ENCODE results near the gene ST6GALNAC3.

Gene ST6GALNAC3

DNA sequence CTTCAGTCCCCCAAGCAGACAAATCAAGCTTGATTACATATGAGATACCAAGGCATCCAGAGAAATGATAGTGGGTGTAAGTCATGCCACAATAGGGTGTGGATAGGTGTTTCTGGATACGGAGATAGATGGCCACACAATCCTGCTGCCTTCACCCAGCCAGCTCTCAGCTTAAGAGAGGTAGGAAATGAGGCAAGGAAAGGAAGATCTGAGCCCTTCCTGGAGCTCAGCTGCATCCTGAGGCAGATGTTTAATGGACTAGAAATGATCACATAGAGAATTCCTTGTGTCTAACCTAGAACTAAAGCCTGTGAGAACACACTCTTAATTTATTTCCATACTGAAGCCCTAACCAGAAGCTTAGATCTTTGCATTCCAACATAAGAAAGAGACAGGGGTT lies 210.3 kb downstream of the ST6GALNAC3 start:
- no peak for TF ChIP-seq POLR2A (IDR thresholded peaks at IDR 0.05; ENCODE audit: low read depth, low read length)
- FAIRE-seq (no peak), DNase-seq (ENCODE audit: insufficient read length, low spot score) (no peak)

DNA sequence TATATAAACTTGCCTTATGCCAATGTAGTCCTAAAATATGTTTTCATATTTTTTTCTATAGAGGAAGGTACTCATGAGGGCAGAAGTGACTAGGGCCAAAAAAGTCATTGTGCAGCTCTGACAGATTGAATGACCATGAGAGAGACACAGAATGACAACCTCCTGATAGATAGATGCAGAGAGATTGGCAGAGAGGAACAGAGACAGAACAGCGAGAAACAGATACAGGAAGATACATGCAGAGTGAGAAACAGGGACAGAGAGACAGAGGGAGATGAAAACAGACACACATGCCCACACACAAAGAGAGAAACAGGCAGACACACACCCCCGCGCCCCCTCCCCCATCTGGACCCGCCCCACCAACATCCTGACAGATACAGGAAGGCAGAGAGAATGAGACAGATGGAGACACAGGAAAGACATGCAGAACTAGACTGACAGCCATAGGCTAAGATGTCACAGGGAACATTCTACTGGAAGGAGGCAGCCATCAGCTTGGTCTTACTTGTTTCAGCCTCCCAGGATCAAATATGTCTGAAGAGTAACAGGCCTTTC lies 211.1 kb downstream of the ST6GALNAC3 start:
- no peak for FAIRE-seq
- no peak for TF ChIP-seq POLR2A (IDR thresholded peaks at IDR 0.05; ENCODE audit: low read depth, low read length)
- no peak for DNase-seq (ENCODE audit: insufficient read length, low spot score)

DNA sequence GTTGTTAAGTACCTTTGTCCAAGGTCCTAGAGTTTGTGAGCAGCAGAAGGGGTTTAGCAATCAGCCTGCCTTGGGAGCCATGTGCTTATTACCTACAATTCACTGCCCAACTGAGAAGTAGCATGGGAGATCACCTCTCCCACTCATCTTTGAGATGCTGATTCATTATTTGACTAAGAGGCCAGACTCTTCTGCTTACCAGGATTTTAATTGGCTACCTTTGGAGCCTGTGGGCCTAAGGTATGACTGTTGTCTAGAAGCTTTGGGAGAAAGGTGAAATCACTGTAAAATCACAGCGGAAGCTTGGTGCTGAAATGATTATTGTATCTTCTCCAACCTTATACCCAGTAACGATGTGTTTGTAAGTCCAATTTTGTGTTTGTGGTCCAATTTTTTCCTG lies 213.4 kb downstream of the ST6GALNAC3 start:
- no peak for TF ChIP-seq POLR2A (IDR thresholded peaks at IDR 0.05; ENCODE audit: low read depth, low read length)
- no peak for FAIRE-seq
- no peak for DNase-seq (ENCODE audit: insufficient read length, low spot score)

DNA sequence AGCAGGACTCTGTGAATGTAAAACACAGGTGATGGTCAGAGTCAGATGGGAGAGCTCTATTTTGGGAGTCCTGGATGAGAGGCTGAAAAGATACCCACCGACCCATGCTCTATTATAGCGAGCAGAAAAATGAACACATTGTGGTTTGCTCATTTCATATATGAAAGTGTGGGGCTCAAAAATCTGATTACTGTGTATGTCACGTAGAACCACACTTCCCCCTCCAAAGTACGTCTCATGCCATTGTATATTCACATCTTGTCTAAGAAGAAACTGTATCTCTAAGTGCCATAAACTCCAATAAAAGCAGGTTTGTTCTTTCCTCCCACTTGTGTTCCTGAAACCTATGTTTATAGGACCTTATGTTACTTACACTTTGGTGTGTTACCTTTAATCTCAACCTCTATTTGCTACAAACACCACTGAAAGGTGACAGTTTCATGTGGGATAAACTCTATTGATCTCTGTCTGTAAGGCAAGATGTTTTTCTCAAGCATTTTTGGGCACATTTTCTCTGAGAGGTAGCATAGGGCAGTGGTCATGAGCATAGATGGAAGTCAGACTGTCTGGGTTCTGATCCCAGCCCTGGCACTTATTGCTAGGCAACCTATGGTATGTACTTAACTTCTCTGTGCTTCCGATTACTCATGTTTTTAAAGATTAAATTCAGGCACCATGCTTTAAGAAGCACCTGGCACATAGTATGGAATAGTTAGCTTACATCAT lies 214.4 kb downstream of the ST6GALNAC3 start:
- no peak for TF ChIP-seq POLR2A (IDR thresholded peaks at IDR 0.05; ENCODE audit: low read depth, low read length)
- DNase-seq (ENCODE audit: insufficient read length, low spot score) (no peak), FAIRE-seq (no peak)

DNA sequence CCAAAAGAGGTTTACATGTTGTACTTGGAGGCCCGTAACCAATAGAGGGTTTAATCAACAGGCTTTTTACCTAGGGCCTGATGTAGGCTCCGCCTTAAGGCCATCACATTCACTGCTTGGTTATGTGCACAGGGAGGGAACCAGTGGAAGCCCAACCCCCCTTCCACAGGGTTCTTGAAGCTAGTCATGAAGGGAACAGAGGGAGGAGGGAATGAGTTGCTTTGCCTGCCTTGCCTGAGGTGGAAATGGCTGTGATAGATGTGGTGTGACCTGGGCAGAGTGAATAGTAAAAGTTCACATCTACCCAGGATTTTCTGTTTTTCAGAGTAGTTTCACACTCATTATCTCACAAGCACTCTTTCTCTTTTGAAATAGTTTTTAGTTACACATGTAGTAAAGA lies 215.1 kb downstream of the ST6GALNAC3 start:
- TF ChIP-seq POLR2A (IDR thresholded peaks at IDR 0.05; ENCODE audit: low read depth, low read length): no peak
- no peak for DNase-seq (ENCODE audit: insufficient read length, low spot score)
- FAIRE-seq: no peak

DNA sequence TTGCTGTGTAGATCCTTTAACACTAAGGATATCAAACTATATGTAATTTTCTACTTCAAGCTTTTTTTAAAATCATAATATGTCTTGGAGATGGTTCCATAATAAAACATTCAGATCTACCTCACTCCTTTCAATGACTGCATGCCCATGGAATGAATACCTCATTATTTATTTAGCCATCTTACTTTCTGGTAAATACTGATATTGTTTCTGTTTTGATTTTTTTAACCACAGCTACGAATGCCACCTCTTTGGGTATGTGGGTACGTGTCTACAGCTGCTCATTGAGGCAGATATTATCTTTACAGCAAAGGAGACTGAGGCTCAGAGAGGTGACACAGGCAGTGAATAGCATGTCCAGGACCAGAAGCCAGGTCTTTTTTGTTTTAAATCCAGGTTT lies 215.7 kb downstream of the ST6GALNAC3 start:
- DNase-seq (ENCODE audit: insufficient read length, low spot score) (no peak), FAIRE-seq (no peak)
- TF ChIP-seq POLR2A (IDR thresholded peaks at IDR 0.05; ENCODE audit: low read depth, low read length): no peak

DNA sequence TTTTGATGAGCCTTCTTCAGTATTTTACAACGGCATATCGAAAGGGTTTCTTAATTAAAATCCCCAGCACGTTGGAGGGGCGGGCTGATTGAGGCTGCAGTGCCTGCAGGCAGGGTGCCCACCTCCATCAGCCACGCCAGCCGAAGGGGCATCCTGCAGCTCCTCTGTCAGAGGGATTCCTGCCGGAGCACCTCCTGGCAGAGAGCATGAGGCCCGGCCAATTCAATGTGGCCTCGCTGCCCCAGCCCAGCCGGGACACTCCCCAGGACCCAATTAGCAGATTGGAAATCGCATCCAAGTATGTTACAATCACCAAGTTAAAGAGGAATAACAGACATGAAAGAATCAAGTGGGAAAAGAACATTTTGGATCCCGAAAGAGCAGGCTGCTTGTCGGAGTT lies 216.6 kb downstream of the ST6GALNAC3 start:
- DNase-seq (ENCODE audit: insufficient read length, low spot score) (no peak), FAIRE-seq (no peak)
- no peak for TF ChIP-seq POLR2A (IDR thresholded peaks at IDR 0.05; ENCODE audit: low read depth, low read length)

DNA sequence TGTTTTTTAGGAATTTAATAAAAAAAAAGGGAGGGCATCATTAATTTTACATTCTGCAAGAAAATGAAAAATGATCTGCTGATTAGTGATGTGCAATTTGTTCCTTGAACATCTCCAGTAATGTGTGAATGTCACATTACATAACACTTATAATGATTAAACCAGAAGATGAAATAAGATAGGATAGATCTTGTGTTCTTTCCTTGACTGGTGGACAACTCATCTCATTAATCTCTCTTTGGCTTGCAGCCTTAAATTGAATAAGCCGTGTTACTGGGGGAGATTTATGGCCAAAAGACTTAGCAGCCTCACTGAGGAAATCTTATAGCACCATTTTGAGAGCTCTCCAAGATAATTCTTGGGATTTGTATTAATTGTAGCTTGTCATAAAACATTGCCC lies 217.2 kb downstream of the ST6GALNAC3 start:
- no peak for TF ChIP-seq POLR2A (IDR thresholded peaks at IDR 0.05; ENCODE audit: low read depth, low read length)
- no peak for DNase-seq (ENCODE audit: insufficient read length, low spot score)
- no peak for FAIRE-seq

DNA sequence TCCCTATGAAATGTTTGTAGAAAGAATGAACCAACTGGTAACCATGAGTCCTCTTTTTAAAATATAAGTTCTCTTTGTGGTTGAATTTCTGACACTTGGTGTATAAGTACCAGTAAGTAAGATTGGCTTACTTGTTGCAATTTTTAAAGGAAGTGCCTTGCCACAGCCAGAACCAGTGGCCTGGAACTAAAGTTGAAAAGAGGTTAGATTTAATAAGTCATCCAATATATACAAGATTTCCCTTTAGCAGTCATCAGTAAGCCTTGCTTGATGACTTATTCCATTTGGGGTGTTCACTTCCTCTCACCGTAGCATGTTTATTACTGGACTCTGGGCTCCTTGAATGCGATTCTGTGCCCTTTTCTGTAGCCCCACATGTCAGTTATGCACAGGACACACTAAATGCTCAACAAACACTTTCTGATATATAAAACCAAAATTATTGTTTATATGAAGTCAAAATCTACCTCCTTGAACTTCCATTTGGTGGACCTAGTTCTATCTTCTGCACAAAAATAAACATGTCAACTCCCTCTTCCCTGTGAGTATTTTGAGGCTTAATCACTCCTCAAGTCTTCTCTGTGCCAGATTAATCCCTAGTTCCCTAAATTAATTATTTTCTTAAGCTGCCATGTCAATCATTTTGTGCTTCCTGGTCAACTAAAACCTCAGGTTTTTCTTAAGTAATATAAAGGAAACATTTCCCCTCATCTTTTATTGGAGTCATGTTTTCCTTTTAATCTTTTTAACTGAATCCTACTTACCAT lies 218.1 kb downstream of the ST6GALNAC3 start:
- no peak for FAIRE-seq
- DNase-seq (ENCODE audit: insufficient read length, low spot score): no peak
- TF ChIP-seq POLR2A (IDR thresholded peaks at IDR 0.05; ENCODE audit: low read depth, low read length): no peak

DNA sequence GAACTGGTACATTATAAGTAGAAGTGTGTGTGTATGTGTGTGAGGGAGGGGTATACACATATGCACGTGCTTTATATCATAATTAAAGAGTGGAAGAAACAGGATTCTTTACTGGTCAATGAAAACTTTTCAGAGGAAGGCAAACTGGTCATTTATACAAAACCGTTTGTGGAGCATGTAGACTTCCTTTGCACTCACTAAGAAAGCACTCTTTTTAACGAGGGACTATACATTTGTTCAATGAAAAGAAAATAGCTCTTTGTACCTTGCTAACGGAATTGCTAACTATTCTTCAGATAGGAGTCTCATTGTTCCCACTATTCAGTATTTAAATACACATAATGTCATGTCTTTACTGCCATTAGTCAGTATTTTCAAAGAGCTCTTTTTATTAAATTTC lies 219.3 kb downstream of the ST6GALNAC3 start:
- no peak for TF ChIP-seq POLR2A (IDR thresholded peaks at IDR 0.05; ENCODE audit: low read depth, low read length)
- DNase-seq (ENCODE audit: insufficient read length, low spot score): no peak
- no peak for FAIRE-seq

DNA sequence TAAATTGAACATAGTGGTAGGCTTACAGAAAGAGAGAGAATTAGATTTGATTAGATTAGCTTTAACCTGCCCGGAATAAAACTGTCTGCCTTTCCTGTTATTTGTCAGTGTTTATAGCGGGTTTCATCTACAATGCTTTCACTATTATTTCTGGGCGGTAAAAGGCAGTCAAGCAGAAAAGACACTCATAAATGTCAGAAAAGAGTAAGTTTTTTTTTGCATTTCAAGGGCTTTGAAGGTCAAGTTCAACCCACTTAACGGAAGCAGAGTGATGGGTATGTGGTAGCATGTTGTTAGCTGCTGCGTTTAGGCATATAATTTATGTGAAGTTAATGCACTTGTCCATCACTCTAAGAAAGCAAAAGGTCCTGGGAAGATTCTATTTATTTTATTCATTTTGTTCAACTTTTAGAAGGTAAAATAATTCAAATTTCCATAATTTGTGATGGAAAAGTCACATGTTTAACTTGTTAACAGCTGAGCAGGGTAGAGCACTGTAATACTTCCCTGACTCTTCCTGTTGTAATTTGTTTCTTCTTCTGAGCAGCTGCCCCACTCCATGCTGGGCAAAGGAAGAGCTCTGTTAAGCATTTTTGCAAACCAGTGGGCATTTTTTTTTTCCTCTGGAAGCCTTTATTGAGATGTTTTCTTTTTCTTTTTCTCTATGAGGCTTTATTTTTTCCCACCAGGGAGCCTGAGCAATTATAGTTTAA lies 220.1 kb downstream of the ST6GALNAC3 start:
- FAIRE-seq (no peak), DNase-seq (ENCODE audit: insufficient read length, low spot score) (no peak)
- TF ChIP-seq POLR2A (IDR thresholded peaks at IDR 0.05; ENCODE audit: low read depth, low read length): no peak

DNA sequence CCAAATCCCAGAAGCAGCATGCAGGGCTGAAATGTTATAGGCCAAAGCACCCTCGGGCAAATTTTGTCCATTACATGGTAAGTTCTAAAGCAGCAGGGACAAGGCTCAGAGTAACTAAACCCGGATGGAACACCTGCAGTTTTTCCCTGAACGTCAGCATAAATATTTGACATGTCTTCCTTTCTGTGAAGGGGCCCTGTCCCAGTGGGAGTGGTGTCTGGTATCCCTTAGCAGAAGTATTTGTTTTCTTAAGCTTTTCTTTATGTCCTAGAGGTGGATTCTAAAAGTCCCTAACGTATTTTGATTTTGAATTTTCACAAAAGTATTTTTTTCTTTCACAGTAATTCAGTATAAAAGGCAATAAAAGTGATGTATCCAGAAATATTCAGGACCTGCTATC lies 223.9 kb downstream of the ST6GALNAC3 start:
- no peak for DNase-seq (ENCODE audit: insufficient read length, low spot score)
- FAIRE-seq: no peak
- TF ChIP-seq POLR2A (IDR thresholded peaks at IDR 0.05; ENCODE audit: low read depth, low read length): no peak

DNA sequence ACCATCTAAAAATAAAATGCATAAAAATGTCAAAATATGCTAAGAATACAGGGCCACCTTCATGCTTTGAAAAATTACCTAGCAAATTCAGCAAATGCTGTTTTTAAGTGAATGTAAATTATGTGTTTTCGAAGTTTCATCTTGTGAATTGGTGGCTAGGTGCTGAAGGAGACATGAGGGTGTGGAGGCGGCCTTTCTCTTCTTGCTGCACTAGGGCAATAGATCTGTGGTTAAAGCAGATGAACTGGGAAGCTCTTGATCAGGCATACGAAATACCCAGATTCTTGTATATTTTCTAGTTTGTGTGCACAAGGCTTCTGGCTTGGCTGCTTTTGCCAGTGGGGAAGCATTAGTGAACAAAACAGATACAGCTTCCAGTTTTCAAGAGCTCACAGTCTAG lies 224.5 kb downstream of the ST6GALNAC3 start:
- FAIRE-seq: no peak

DNA sequence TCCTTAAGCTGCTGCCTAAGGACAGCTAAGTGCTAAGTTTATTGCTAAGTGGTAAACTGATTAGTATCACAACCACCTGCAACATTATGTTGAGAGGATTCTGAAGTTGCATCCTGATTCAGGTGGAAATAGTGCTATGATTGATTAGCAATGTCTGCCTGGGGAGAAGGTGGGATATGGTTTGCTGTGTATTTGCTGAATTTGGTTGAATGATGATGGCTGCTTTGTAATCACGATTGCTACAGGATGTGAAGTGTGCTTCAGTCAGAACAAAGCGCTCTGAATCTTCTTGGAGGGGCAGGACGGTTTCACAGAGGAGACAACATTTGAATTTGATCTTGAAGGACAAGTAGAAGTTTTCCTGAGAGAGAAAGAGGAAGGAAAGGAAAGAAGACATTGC lies 226.0 kb downstream of the ST6GALNAC3 start:
- DNase-seq (ENCODE audit: insufficient read length, low spot score): no peak
- FAIRE-seq: no peak
- no peak for TF ChIP-seq POLR2A (IDR thresholded peaks at IDR 0.05; ENCODE audit: low read depth, low read length)

More for the DNA sequence above, 224.5 kb downstream of the ST6GALNAC3 start:
- no peak for DNase-seq (ENCODE audit: insufficient read length, low spot score)
- TF ChIP-seq POLR2A (IDR thresholded peaks at IDR 0.05; ENCODE audit: low read depth, low read length): no peak

Measured in H54 (cell line).